ENCODE measurements around the gene KRTAP10-11. TPM values are rescaled to one million over a fixed set of nuclear protein-coding genes. Genes with fewer than 3 reads are reported as not detected.
"Not testable (repeated sequence)": the region's sequence is repeated elsewhere in the genome, so short reads cannot be mapped to it uniquely, and the experiment has no call there.

The KRTAP10-11 gene
- total RNA-seq, 1 donor from 2014 or later = not detected

DNA sequence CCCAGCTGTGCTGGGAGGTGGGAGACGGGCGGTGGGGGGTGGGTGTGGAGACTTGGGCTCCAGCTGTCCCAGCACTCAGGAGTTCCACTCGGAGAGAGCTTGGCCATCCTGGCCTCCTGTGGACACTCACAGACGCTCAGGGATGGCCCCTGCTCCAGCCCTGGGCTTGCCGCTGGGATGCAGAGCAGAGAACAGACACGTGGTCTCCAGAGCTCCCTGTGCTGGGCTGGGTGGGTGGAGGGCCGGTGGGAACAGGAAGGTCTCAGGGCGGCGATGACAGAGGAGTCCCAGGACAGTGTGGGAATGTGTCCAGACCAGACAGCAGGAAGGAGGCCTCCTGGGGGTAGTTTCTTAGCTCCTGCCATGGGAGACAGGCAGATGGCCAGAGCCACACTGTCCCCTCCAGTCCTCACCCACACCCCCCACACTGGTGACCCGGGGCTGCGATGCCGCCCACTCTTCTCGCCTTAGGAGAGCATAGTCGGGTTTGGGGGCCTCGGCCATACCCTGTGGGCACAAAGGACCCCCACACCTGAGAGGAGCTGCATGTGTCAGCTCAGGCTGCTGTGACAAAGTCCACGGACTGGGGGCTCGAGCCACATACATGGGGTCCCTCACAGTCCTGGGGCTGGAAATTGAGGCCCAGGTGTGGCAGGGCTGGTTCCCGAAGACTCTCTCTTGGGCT lies 17.4 kb upstream of the KRTAP10-11 start:
- H3K27me3 ChIP-seq = no peaks in the 10 kb centered on the region
- H3K27ac ChIP-seq = no peak overlapping the region
- TF ChIP-seq, protein P1, sequence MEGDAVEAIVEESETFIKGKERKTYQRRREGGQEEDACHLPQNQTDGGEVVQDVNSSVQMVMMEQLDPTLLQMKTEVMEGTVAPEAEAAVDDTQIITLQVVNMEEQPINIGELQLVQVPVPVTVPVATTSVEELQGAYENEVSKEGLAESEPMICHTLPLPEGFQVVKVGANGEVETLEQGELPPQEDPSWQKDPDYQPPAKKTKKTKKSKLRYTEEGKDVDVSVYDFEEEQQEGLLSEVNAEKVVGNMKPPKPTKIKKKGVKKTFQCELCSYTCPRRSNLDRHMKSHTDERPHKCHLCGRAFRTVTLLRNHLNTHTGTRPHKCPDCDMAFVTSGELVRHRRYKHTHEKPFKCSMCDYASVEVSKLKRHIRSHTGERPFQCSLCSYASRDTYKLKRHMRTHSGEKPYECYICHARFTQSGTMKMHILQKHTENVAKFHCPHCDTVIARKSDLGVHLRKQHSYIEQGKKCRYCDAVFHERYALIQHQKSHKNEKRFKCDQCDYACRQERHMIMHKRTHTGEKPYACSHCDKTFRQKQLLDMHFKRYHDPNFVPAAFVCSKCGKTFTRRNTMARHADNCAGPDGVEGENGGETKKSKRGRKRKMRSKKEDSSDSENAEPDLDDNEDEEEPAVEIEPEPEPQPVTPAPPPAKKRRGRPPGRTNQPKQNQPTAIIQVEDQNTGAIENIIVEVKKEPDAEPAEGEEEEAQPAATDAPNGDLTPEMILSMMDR (IDR thresholded peaks at IDR 0.05) = no peak
- no peaks in the 10 kb centered on the region for H3K4me1 ChIP-seq
- DNase-seq (ENCODE audit: low spot score in 2 of 2) = no peak
- H3K4me3 ChIP-seq = no peak overlapping the region
- H3K9me3 ChIP-seq = peaks cover 0 to 33% of the 10 kb centered on the region in 2 donors
- no peaks in the 10 kb centered on the region for H3K36me3 ChIP-seq
- intact Hi-C loops (cut with DNase I) = no loop called here

DNA sequence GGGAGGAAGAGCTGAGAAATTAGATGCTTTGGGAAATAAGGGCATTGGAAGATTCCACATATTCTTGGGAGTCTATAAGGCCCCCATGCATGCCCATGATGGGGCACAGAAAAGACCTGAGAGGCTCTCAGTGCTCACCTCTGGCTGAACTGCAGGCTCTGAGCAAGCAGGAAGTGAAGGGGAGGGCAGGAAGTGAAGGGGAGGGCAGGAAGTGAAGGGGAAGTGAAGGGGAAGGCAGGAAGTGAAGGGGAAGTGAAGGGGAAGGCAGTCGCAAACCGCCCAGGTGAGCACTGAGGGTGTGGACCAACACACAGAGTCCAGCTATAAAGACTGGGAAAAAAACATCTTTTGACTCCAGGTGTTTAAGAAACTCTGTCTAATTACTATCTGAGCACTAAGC lies 15.8 kb upstream of the KRTAP10-11 start:
- Histone ChIP-seq H3K27ac (no peak overlapping the region), H3K4me1 (no peaks in the 10 kb centered on the region), H3K36me3 (no peaks in the 10 kb centered on the region), H3K9me3 (peaks cover 0 to 30% of the 10 kb centered on the region in 2 donors), H3K27me3 (no peaks in the 10 kb centered on the region), H3K4me3 (no peak overlapping the region)
- TF ChIP-seq, protein P1 (IDR thresholded peaks at IDR 0.05) = no peak
- intact Hi-C loops (cut with DNase I) = no loop called here
- DNase-seq (ENCODE audit: low spot score in 2 of 2) = no peak

DNA sequence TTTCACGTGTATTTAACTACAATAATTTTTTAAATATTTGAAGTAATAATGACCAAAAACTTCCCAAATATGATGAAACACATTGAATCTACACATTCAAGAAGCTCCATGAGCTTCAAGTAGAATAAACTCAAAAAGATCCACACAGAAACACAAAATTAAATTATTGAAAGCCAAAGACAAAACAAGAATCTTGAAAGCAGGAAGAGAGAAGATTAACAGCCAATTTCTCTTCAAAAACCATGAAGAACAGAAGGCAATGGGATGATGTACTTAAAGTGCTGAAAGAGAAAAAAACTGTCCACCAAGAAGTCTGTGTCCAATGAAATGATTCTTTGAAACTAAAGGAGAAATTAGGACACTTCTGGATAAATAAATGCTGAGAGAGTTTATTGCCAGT lies 14.1 kb upstream of the KRTAP10-11 start:
- no peak overlapping the region for H3K4me3 ChIP-seq
- H3K9me3 ChIP-seq = peaks cover 0 to 30% of the 10 kb centered on the region in 2 donors
- DNase-seq (ENCODE audit: low spot score in 2 of 2) = no peak
- no peak overlapping the region for H3K27ac ChIP-seq
- TF ChIP-seq, protein P1 (IDR thresholded peaks at IDR 0.05) = no peak
- H3K27me3 ChIP-seq = no peaks in the 10 kb centered on the region
- no peaks in the 10 kb centered on the region for H3K36me3 ChIP-seq
- H3K4me1 ChIP-seq = no peaks in the 10 kb centered on the region
- intact Hi-C loops (cut with DNase I) = no loop called here

DNA sequence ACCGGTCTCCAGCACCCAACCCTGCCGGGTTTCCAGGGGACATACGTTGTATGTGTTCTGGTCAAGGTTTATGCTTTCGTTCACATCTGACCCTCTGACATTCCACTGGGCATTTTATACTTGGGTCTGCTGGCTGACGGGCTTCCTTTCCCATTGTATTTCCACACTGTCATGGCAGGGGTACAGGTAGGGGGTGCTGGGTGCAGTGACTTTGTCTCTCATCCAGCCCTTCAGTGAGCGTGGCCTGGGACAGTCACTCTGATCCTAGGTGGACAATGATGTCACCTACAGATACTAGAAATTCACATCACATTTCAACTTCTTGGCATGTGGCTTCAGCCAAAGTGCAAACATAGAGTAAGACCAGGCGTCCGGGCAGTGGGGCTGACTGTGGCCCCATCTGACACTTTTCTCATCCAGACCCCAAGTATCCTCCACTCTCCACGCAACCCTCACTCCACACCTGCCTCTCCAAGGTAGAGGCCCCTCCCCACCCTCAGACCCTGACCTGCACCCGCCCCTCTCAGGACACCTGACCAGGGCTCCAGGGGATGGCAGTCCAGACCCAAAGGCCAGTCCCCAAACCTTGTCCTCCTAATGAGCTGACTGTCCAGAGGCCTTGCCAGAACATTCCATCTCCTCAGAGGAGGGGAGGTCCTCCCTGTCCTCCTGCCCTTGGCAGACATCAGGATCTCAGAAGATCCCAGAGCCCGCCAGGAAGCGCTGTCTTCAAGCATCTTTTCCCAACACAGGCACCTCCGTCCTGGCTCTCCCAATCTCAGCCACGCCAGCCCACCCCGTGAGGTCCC lies 9.8 kb upstream of the KRTAP10-11 start:
- no peaks in the 10 kb centered on the region for H3K36me3 ChIP-seq
- TF ChIP-seq, protein P1 (IDR thresholded peaks at IDR 0.05) = no peak
- intact Hi-C loops (cut with DNase I) = no loop called here
- H3K27ac ChIP-seq = no peak overlapping the region
- no peaks in the 10 kb centered on the region for H3K4me1 ChIP-seq
- no peak for DNase-seq (ENCODE audit: low spot score in 2 of 2)
- H3K9me3 ChIP-seq = peaks cover 0 to 12% of the 10 kb centered on the region in 2 donors
- no peaks in the 10 kb centered on the region for H3K27me3 ChIP-seq
- H3K4me3 ChIP-seq = no peak overlapping the region

DNA sequence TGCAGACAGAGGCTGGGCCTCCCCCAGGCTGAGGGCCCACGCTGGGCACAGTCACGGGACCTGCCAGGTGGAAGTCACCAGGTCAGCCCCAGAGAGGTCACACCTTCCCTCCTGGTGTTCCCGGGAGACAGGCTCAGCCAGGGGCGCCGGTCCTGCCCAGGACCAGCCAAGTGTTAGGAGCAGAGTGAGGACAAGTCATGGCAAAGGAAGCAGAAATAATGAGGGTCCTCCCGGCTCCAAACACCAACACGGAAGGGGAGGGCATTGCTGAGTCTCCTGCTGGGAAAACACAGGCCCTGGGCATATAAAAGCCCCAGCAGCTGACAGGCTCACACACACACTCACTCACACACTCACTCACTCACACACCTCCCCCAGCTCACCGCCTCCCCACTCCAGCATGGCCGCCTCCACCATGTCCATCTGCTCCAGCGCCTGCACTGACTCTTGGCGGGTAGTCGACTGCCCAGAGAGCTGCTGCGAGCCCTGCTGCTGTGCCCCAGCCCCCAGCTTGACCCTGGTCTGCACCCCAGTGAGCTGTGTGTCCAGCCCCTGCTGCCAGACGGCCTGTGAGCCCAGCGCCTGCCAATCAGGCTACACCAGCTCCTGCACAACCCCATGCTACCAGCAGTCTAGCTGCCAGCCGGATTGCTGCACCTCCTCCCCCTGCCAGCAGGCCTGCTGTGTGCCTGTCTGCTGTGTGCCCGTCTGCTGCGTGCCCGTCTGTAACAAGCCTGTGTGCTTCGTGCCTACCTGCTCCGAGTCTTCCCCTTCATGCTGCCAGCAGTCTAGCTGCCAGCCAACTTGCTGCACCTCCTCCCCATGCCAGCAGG lies 9.0 kb upstream of the KRTAP10-11 start, which contains the start of gene KRTAP10-10:
KRTAP10-10 (plus strand) TSS at position 339 of the 833 bp plus-strand sequence; CDS start at position 401, 62 bp downstream.
- no peak within 1 kb of the TSS for H3K27ac ChIP-seq
- intact Hi-C loops (cut with DNase I) = no loop called here
- H3K27me3 ChIP-seq = no peaks in the 10 kb centered on the region
- H3K36me3 ChIP-seq = no peaks in the 10 kb centered on the region
- no peak for DNase-seq (ENCODE audit: low spot score in 2 of 2)
- H3K4me3 ChIP-seq = no peak within 1 kb of the TSS
- TF ChIP-seq, protein P1 (IDR thresholded peaks at IDR 0.05) = no peak
- no peaks in the 10 kb centered on the region for H3K4me1 ChIP-seq
- H3K9me3 ChIP-seq = peaks cover 0 to 4% of the 10 kb centered on the region in 2 donors

DNA sequence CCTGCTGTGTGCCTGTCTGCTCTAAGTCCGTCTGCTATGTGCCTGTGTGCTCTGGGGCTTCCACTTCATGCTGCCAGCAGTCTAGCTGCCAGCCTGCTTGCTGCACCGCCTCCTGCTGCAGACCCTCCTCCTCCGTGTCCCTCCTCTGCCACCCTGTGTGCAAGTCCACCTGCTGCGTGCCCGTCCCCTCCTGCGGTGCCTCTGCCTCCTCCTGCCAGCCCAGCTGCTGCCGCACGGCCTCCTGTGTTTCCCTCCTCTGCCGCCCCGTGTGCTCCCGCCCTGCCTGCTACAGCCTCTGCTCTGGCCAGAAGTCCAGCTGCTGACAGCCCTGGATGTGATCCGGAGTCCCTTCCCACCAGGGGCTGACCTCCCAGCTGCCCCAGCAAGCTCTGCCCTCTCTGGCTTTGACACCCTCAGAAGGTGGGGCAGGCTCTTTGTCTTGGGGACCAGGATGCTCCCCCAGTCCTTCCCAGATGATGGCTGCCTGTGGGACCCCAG lies 8.3 kb upstream of the KRTAP10-11 start:
- intact Hi-C loops (cut with DNase I); H3K27ac ChIP-seq; H3K36me3 ChIP-seq; H3K27me3 ChIP-seq; DNase-seq (ENCODE audit: low spot score in 2 of 2); H3K4me3 ChIP-seq; H3K9me3 ChIP-seq; H3K4me1 ChIP-seq: not testable (repeated sequence)

DNA sequence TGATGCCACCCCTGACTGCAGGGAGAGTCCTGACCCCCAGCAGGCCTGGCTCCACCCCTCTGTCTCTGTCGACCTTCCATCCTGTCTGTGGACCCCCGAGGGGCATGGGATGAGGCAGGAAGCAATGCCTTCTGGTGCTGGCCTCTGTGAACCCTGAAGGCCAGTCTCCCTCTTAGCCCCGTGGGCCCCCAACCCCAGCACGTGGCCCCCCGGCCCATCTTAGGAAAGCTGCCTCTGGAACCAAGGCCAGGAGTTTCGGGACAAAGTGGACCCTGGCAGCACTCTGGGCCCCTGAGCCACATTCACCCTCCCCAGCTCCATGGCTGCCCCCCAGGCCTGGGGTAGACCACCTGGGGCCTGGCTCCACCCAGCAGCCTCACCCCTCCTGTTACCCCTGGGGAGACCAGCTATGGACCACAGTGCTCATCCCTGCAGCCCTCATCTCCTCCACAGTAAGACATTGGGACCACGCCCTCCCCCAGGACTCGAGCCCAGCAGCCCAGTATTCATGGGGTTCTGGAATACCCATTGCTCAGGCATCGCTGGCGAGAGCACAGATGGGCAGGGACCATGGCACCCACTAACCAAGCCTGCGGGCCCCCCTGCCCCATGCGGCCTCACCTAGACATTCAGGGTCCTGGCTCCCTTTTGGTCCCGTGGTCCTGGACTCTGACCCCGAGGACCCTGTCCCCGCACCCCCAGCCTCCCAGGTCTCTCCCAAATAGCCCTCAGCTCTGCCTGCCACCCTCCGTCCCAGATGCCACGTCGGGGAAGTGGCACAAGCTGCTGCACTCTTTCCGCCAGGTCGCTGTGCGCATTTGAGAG lies 7.5 kb upstream of the KRTAP10-11 start:
- H3K36me3 ChIP-seq = not testable (repeated sequence)

More for the DNA sequence above, 7.5 kb upstream of the KRTAP10-11 start:
- DNase-seq (ENCODE audit: low spot score in 2 of 2); H3K4me3 ChIP-seq; H3K9me3 ChIP-seq; intact Hi-C loops (cut with DNase I); H3K27me3 ChIP-seq; H3K4me1 ChIP-seq; H3K27ac ChIP-seq: not testable (repeated sequence)

Measured in ascending aorta (tissue), 2 donors.